Thyroid gland (tissue), 4 donors: ENCODE data around the gene CCDC170. TPM values are rescaled to one million over a fixed set of nuclear protein-coding genes. Genes with fewer than 3 reads are reported as not detected.

Experiments
- DNase-seq, 2 donors: peaks; one replicate each; pipeline ENCODE4 v3.0.0-alpha.2; 2019
- H3K27ac ChIP-seq, 3 donors: fragments of 200-600 bp; sonication (generic); 1 replicate in 2 of 3; 2 replicates in 1 of 3; pipeline ENCODE4 v1.5.1; 2016 to 2019; ENCODE audit warnings: mild to moderate bottlenecking in 1 of 3, moderate library complexity in 1 of 3
- H3K27me3 ChIP-seq: fragments of 200-600 bp; sonication (generic); one replicate; pipeline ENCODE4 v1.5.1; 2019
- H3K36me3 ChIP-seq, 2 donors: fragments of 200-600 bp; sonication (generic); one replicate each; pipeline ENCODE4 v1.5.1; 2016 to 2019
- H3K4me1 ChIP-seq, 2 donors: fragments of 200-600 bp; sonication (generic); one replicate each; pipeline ENCODE4 v1.5.1; 2017 to 2019
- H3K4me3 ChIP-seq, 3 donors: fragments of 200-600 bp; sonication (generic); replicated peaks in 1 of 3; 1 replicate in 2 of 3; 2 replicates in 1 of 3; pipeline ENCODE4 v1.5.1; 2016; ENCODE audit warnings: mild to moderate bottlenecking in 1 of 3
- H3K9me3 ChIP-seq: fragments of 200-600 bp; sonication (generic); one replicate; pipeline ENCODE4 v1.5.1; 2017
- CTCF ChIP-seq, 6 experiments: fragments of 200-600 bp in 3 of 6; fragments of 450-650 bp in 3 of 6; sonication (generic) in 3 of 6; IDR thresholded peaks; one replicate each; pipeline ENCODE4 v1.5.1; 2016 to 2019; ENCODE audit warnings: antibody characterized with exemption in 6 of 6, mild to moderate bottlenecking in 2 of 6, inconsistent platforms in 1 of 6, moderate library complexity in 1 of 6
- POLR2A ChIP-seq, 2 donors: fragments of 450-650 bp; IDR thresholded peaks; one replicate each; pipeline ENCODE4 v1.6.1; 2017; ENCODE audit warnings: antibody characterized with exemption in 2 of 2, mild to moderate bottlenecking in 2 of 2, moderate library complexity in 1 of 2
- WGBS, 2 donors: methylation state at CpG; one replicate each; pipeline ENCODE4 v1.1.5; 2017; 5-methylcytosine and 5-hydroxymethylcytosine counted together
- intact Hi-C: fragments of 100-400 bp; cut with DNase I; formaldehyde crosslinking; loops from one replicate; pipeline ENCODE4 v1.15.1; 2023
- total RNA-seq, 4 donors: library from RNA; depleted of rRNA; stranded (reverse); fragments of >200 nt; gene quantifications; one replicate each; pipeline ENCODE4 v1.2.3, GENCODE V29; 2016

Gene CCDC170
- total RNA-seq, 4 donors from 2014 or later = 3.4 to 6.9 (median 4.2) TPM

GRCh38 chr6:151499551-151499950, 5.7 kb downstream of the CCDC170 start:
- no peak overlapping the region for H3K4me3 ChIP-seq
- TF ChIP-seq CTCF (IDR thresholded peaks at IDR 0.05) (no peak), POLR2A (IDR thresholded peaks at IDR 0.05) (no peak)

DNA sequence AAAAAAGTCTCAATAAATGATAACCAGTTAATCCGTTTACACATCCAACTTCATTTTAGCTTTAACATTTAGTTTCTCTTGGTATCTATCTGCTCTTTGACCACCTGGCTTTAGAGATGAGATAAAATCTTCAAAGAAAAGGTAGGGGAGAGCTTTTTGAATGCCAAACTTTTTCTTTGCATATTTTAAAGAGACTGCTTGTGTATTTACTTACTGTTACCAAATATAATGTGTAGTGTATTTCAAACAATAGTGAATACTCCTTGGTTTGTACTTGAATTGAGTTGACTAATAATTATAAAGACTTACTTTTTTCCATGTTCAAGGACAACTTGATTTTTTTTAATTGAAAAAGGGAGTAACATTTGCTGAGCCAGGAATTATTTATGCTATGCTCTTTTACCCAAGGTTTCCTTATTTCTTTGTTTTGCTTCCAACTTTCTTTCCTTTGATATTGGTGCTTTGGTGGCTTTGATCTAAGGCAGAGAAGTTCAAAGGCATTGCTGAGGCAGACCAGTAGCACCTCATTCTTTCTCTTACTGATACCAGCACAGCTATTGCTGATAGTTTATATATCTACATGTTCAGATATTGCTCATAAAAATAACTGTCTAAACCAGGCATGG, 7.8 kb downstream of the CCDC170 start:
- no peaks in the 10 kb centered on the region for H3K27me3 ChIP-seq
- H3K36me3 ChIP-seq = no peaks in the 10 kb centered on the region
- H3K27ac ChIP-seq = no peak overlapping the region
- no peak for TF ChIP-seq CTCF (IDR thresholded peaks at IDR 0.05)
- no peak for TF ChIP-seq POLR2A (IDR thresholded peaks at IDR 0.05)
- 89 to 95% methylated on average over 1 of the region's 1 CpG for WGBS, 2 donors
- H3K4me1 ChIP-seq = peaks cover 0 to 9% of the 10 kb centered on the region in 2 donors
- no peak for DNase-seq
- H3K9me3 ChIP-seq = no peaks in the 10 kb centered on the region
- intact Hi-C loops = no loop called here
- H3K4me3 ChIP-seq = no peak overlapping the region

More at GRCh38 chr6:151499551-151499950, 5.7 kb downstream of the CCDC170 start:
- Histone ChIP-seq H3K36me3 (no peaks in the 10 kb centered on the region), H3K27me3 (no peaks in the 10 kb centered on the region), H3K9me3 (no peaks in the 10 kb centered on the region), H3K27ac (no peak overlapping the region), H3K4me1 (peaks cover 0 to 9% of the 10 kb centered on the region in 2 donors)
- WGBS, 2 donors = 73 to 78% methylated on average over 5 of the region's 5 CpGs
- intact Hi-C loops = no loop called here
- DNase-seq = no peak

DNA sequence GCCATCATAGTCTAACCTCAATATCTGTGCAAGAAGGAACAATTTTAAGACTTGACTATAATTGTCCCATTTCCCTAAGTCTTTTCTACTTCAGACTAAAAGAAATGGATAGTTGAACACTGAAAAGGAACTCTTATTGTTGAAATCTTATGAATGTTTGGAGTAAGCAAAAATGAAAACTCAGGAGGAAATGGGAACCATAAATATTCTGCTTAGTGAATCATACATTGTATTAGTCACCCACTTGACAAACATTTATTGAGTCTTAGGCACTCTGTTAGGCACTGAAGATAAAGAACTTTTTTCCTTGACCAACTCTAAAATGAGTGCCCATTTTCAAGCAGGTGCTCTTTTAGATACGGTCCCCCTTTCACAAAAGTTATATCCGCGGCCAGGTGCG, 8.7 kb downstream of the CCDC170 start:
- H3K27ac ChIP-seq = no peak overlapping the region
- H3K27me3 ChIP-seq = no peaks in the 10 kb centered on the region
- TF ChIP-seq POLR2A (IDR thresholded peaks at IDR 0.05) = no peak
- TF ChIP-seq CTCF (IDR thresholded peaks at IDR 0.05) = no peak
- no peaks in the 10 kb centered on the region for H3K36me3 ChIP-seq
- H3K4me1 ChIP-seq = peaks cover 0 to 9% of the 10 kb centered on the region in 2 donors
- no peaks in the 10 kb centered on the region for H3K9me3 ChIP-seq
- WGBS, 2 donors = 97 to 98% methylated on average over 4 of the region's 4 CpGs
- intact Hi-C loops = no loop called here
- DNase-seq = no peak
- no peak overlapping the region for H3K4me3 ChIP-seq

DNA sequence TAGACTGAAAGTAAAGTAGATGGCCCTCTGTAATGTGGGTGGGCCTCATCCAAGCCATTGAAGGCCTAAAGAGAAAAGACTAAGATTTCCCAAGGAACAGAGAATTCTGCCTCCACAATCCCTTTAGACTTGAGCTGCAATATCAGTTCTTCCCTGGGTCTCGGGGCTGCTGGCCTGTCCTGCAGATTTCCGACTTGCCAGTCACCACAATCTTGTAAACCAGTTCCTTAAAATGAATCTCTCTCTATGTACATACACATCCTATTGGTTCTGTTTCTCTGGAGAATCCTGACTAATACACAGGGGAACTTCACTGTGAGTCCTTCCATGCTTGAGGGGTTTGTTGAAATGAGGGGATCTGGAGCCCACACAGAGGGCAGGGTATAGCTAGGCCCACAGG, 12.9 kb downstream of the CCDC170 start:
- Histone ChIP-seq H3K36me3 (no peaks in the 10 kb centered on the region), H3K4me3 (no peak overlapping the region), H3K27me3 (no peaks in the 10 kb centered on the region), H3K4me1 (peaks cover 0 to 6% of the 10 kb centered on the region in 2 donors), H3K27ac (no peak overlapping the region), H3K9me3 (no peaks in the 10 kb centered on the region)
- no peak for TF ChIP-seq POLR2A (IDR thresholded peaks at IDR 0.05)
- no peak for TF ChIP-seq CTCF (IDR thresholded peaks at IDR 0.05)
- DNase-seq = no peak
- WGBS, 2 donors = 83 to 92% methylated on average over 2 of the region's 2 CpGs
- intact Hi-C loops = no loop called here

DNA sequence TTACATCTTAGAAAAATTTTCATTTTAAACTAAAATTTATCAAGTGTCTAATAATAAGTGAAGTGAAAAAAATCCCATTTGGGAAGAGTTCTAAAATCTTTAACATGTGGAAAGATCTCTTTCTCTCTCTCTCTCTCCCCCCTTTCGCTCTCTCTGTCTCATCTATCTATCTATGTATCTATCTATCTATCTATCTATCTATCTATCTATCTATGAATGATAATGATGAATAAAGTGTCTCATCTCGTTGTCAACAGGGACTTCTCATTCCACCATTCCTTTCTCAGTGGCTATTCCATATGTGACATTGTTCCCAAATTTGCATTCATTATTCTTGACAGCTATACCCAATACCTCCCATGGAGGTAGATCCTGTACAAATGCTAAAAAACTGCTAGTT, 15.2 kb downstream of the CCDC170 start:
- Histone ChIP-seq H3K27me3 (no peaks in the 10 kb centered on the region), H3K9me3 (no peaks in the 10 kb centered on the region), H3K4me3 (no peak overlapping the region), H3K27ac (no peak overlapping the region), H3K36me3 (no peaks in the 10 kb centered on the region), H3K4me1 (no peaks in the 10 kb centered on the region)
- no peak for DNase-seq
- intact Hi-C loops = no loop called here
- no peak for TF ChIP-seq CTCF (IDR thresholded peaks at IDR 0.05)
- WGBS, 2 donors = 91 to 93% methylated on average over 2 of the region's 2 CpGs
